ENCODE results near the gene SLFN12L.

DNA sequence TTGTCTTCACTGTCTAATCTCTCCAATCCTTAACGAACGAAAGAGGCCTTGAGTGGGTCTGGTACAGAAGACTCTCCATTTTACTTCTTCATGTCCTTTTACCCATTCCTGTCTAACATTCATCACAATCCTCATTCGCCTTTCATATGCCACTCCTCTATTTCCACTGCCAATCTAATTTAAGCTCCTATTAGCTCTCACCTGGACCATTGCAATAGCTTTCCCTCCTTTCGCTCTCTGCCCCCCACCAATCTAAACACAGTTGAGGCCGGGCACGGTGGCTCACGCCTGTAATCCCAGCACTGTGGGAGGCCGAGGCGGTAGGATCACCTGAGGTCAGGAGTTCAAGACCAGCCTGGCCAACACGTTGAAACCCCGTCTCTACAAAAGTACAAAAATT is 29.5 kb upstream of the SLFN12L start:
- TF ChIP-seq, protein P1, sequence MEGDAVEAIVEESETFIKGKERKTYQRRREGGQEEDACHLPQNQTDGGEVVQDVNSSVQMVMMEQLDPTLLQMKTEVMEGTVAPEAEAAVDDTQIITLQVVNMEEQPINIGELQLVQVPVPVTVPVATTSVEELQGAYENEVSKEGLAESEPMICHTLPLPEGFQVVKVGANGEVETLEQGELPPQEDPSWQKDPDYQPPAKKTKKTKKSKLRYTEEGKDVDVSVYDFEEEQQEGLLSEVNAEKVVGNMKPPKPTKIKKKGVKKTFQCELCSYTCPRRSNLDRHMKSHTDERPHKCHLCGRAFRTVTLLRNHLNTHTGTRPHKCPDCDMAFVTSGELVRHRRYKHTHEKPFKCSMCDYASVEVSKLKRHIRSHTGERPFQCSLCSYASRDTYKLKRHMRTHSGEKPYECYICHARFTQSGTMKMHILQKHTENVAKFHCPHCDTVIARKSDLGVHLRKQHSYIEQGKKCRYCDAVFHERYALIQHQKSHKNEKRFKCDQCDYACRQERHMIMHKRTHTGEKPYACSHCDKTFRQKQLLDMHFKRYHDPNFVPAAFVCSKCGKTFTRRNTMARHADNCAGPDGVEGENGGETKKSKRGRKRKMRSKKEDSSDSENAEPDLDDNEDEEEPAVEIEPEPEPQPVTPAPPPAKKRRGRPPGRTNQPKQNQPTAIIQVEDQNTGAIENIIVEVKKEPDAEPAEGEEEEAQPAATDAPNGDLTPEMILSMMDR (IDR thresholded peaks at IDR 0.05 in 4 of 5, conservative IDR thresholded peaks at IDR 0.05 in 1 of 5), result no peak
- no peak for TF ChIP-seq POLR2A (IDR thresholded peaks at IDR 0.05)
